HCT116 (cell line): ENCODE results near the gene SLC16A10.

Source experiments
- EZH2 ChIP-seq: fragments of 200-600 bp; sonication (generic); IDR thresholded peaks from 2 replicates; pipeline ENCODE4 v1.6.1; 2017; ENCODE audit warnings: antibody characterized with exemption, mixed run types
- POLR2A ChIP-seq: IDR thresholded peaks from 2 replicates; pipeline ENCODE4 v1.7.0; 2011; ENCODE audit warnings: borderline replicate concordance; ENCODE audit not compliant: insufficient read depth, insufficient read length; ENCODE audit errors: extremely low read depth
- TF ChIP-seq, protein P1 (sequence below), 3 experiments: fragments of 200-600 bp in 1 of 3; sonication (generic) in 1 of 3; IDR thresholded peaks in 2 of 3; conservative IDR thresholded peaks in 1 of 3; 2 replicates each; pipeline ENCODE4 v1.5.1; 2012 to 2017; ENCODE audit warnings: low read depth in 2 of 3, low read length in 2 of 3, antibody characterized with exemption in 1 of 3, borderline replicate concordance in 1 of 3, control low read depth in 1 of 3, mild to moderate bottlenecking in 1 of 3, mixed read lengths in 1 of 3, mixed run types in 1 of 3, moderate library complexity in 1 of 3; ENCODE audit not compliant: insufficient read depth in 1 of 3

DNA sequence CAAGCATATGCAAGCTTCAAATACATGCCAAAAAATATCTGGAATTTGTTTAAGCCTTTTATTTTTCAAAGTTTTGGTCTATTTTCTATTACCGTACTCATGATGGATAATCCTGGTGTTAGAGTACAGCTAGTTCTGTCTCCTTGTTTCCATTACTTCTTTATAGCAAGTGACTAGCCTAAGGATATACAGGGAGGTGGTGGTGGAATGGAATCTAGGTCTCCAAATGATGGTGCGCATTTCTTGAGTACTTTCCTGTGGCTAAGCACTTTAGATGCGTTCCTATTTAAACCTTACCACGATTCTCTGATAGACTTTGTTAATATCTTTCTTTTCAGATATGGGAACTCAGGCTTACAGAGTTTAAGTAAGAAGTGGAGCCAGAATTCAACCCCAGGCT lies 3.5 kb downstream of the SLC16A10 start:
- no peak for TF ChIP-seq POLR2A
- TF ChIP-seq, protein P1, sequence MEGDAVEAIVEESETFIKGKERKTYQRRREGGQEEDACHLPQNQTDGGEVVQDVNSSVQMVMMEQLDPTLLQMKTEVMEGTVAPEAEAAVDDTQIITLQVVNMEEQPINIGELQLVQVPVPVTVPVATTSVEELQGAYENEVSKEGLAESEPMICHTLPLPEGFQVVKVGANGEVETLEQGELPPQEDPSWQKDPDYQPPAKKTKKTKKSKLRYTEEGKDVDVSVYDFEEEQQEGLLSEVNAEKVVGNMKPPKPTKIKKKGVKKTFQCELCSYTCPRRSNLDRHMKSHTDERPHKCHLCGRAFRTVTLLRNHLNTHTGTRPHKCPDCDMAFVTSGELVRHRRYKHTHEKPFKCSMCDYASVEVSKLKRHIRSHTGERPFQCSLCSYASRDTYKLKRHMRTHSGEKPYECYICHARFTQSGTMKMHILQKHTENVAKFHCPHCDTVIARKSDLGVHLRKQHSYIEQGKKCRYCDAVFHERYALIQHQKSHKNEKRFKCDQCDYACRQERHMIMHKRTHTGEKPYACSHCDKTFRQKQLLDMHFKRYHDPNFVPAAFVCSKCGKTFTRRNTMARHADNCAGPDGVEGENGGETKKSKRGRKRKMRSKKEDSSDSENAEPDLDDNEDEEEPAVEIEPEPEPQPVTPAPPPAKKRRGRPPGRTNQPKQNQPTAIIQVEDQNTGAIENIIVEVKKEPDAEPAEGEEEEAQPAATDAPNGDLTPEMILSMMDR (IDR thresholded peaks at IDR 0.05 in 2 of 3, conservative IDR thresholded peaks at IDR 0.05 in 1 of 3; ENCODE audit: borderline replicate concordance in 1 of 3, insufficient read depth in 1 of 3, low read depth in 2 of 3, low read length in 2 of 3), result no peak
- no peak for TF ChIP-seq EZH2
